ENCODE data around the gene GALNT17. TPM values are rescaled to one million over a fixed set of nuclear protein-coding genes. Genes with fewer than 3 reads are reported as not detected.

The GALNT17 gene
- total RNA-seq, 1 donor from 2014 or later, result not detected

GRCh38 chr7:71457021-71457420, 325.1 kb downstream of the GALNT17 start:
- no peaks in the 10 kb centered on the region for H3K27me3 ChIP-seq (ENCODE audit: control insufficient read depth, insufficient read depth, low read length)
- H3K36me3 ChIP-seq (ENCODE audit: control insufficient read depth, insufficient read depth, low read length), result no peaks in the 10 kb centered on the region
- TF ChIP-seq CTCF (IDR thresholded peaks at IDR 0.05; ENCODE audit: insufficient read depth, low read length, severe bottlenecking), result no peak
- DNase-seq (ENCODE audit: low read depth), result no peak
- H3K4me3 ChIP-seq (ENCODE audit: low read depth, low read length), result no peak overlapping the region
- FAIRE-seq, result no peak

GRCh38 chr7:71457846-71458590, 326.1 kb downstream of the GALNT17 start:
- FAIRE-seq (no peak), DNase-seq (ENCODE audit: low read depth) (no peak)
- Histone ChIP-seq H3K36me3 (ENCODE audit: control insufficient read depth, insufficient read depth, low read length) (no peaks in the 10 kb centered on the region), H3K4me3 (ENCODE audit: low read depth, low read length) (no peak overlapping the region), H3K27me3 (ENCODE audit: control insufficient read depth, insufficient read depth, low read length) (no peaks in the 10 kb centered on the region)
- TF ChIP-seq CTCF (IDR thresholded peaks at IDR 0.05; ENCODE audit: insufficient read depth, low read length, severe bottlenecking), result no peak

GRCh38 chr7:71459132-71459531, 327.2 kb downstream of the GALNT17 start:
- no peaks in the 10 kb centered on the region for H3K36me3 ChIP-seq (ENCODE audit: control insufficient read depth, insufficient read depth, low read length)
- no peak for TF ChIP-seq CTCF (IDR thresholded peaks at IDR 0.05; ENCODE audit: insufficient read depth, low read length, severe bottlenecking)
- no peaks in the 10 kb centered on the region for H3K27me3 ChIP-seq (ENCODE audit: control insufficient read depth, insufficient read depth, low read length)
- FAIRE-seq (no peak), DNase-seq (ENCODE audit: low read depth) (no peak)
- H3K4me3 ChIP-seq (ENCODE audit: low read depth, low read length), result no peak overlapping the region

- no peak for DNase-seq (ENCODE audit: low read depth)
- H3K36me3 ChIP-seq (ENCODE audit: control insufficient read depth, insufficient read depth, low read length), result no peaks in the 10 kb centered on the region
- no peaks in the 10 kb centered on the region for H3K27me3 ChIP-seq (ENCODE audit: control insufficient read depth, insufficient read depth, low read length)
- H3K4me3 ChIP-seq (ENCODE audit: low read depth, low read length), result no peak overlapping the region
- FAIRE-seq, result no peak
- no peak for TF ChIP-seq CTCF (IDR thresholded peaks at IDR 0.05; ENCODE audit: insufficient read depth, low read length, severe bottlenecking)
These were observed 329.6 kb downstream of the GALNT17 start for GRCh38 chr7:71461572-71461971.

DNA sequence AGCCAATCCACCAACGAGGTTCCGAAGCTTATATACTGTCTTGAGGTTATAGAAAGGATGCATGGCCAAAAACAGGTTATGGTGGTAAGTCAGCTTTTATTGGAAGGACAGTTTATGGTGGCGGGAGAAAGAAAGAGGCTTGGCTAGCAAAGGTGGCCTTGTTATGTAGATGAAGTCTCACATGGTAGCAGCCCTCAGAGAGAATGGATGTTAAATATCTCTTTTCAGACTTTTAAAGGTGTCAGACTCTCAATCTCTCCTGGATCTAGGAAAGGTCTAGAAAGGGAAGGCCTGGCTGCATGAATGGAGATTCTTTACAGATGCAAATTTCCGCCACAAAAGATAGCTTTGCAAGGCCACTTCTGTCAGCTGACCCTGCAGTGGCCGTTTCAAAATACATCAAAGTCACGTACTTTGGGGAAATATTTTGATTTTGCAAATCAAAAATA, 333.8 kb downstream of the GALNT17 start:
- FAIRE-seq, result no peak
- Histone ChIP-seq H3K36me3 (ENCODE audit: control insufficient read depth, insufficient read depth, low read length) (no peaks in the 10 kb centered on the region), H3K27me3 (ENCODE audit: control insufficient read depth, insufficient read depth, low read length) (no peaks in the 10 kb centered on the region), H3K4me3 (ENCODE audit: low read depth, low read length) (no peak overlapping the region)
- no peak for DNase-seq (ENCODE audit: low read depth)
- TF ChIP-seq CTCF (IDR thresholded peaks at IDR 0.05; ENCODE audit: insufficient read depth, low read length, severe bottlenecking), result no peak

All from bronchial epithelial cell (primary cell).